ENCODE data around the gene PPP1R15A. TPM values are rescaled to one million over a fixed set of nuclear protein-coding genes. Genes with fewer than 3 reads are reported as not detected.
"Not testable (repeated sequence)": the region's sequence is repeated elsewhere in the genome, so short reads cannot be mapped to it uniquely, and the experiment has no call there.

The PPP1R15A gene
- total and polyA plus RNA-seq, 4 experiments from 2014 or later = 67.0 to 83.3 (median 74.7) TPM

DNA sequence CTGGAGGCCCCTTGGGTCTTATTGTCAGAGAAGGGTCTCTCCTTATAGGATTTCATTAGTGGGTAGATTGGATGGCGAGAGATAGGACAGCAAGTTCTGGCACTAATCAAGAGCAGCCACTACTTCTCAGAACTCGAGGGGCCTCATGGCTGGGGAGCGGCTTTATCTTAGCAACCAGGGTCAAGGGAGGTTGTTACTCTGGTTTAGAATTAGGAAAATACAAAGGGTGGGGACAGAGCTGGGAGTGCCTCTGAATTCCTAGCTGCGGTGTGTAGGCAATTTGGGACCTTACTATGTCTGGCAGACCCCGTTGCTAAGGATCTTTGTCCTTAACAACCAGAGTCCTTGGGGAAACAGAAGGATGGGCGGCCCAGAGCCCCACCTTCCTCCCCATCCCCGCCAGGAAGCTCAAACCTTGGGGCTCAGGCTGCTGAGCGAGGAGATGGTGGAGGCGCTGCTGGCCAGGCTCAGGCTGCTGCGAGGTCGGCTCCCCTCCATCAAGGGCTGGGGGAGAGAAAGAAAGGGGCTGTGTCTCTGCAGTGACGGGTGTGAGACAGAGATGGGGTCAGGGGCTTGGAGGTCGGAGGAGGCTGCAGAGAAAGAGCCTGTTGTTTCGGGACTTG, 5.0 kb upstream of the PPP1R15A start:
- H3K9me3 ChIP-seq (ENCODE audit: control insufficient read depth in 1 of 2, low read length in 2 of 2) = no peaks in the 10 kb centered on the region
- H3K4me3 Mint-ChIP-seq = no peak overlapping the region
- CTCF ChIA-PET (ENCODE audit: partially characterized antibody) = no interaction called here

DNA sequence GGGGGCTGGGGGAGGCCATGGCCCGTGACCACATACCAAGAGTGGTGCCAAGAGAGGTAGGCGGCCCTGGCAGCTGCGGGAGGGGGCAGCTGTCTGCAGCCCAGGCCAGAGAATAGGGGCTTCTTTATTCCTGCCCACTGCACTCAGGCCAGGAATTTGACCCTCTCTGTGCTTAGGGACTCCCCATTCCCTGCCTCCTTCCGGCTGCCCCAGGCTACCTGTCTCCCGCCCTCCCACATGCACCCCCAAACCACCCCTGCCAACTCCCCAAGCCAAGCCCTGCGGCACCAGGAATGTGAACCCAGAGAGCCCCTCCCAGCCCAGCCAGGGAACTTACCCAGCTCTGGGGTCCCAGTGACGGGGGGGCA, 4.5 kb upstream of the PPP1R15A start:
- Mint-ChIP-seq H3K9me3 (peaks cover 0 to 8% (median 0%) of the 10 kb centered on the region in 8 donors), H3K27me3 (peaks cover 4 to 9% of the 10 kb centered on the region in 2 donors), H3K4me3 (no peak overlapping the region), H3K4me1 (peaks cover 1 to 9% (median 2%) of the 10 kb centered on the region in 4 donors), H3K27ac (peak overlapping the region in 1 of 7 donors; percentile 8), H3K36me3 (peaks cover 0 to 7% of the 10 kb centered on the region in 2 donors)
- ChIA-PET POLR2A (ENCODE audit: partially characterized antibody) (no interaction called here), CTCF (ENCODE audit: partially characterized antibody) (no interaction called here)
- H3K27me3 ChIP-seq (ENCODE audit: insufficient read depth, low read length) = no peaks in the 10 kb centered on the region
- H3K4me1 ChIP-seq (ENCODE audit: insufficient read depth, low read length) = no peaks in the 10 kb centered on the region
- H3K27ac ChIP-seq (ENCODE audit: low read depth, low read length) = no peak overlapping the region
- intact Hi-C loops (cut with micrococcal nuclease) = no loop called here
- no peaks in the 10 kb centered on the region for H3K36me3 ChIP-seq (ENCODE audit: insufficient read depth, low read length)
- DNase-seq = no peak
- H3K4me3 ChIP-seq (ENCODE audit: low read length in 2 of 2) = no peak overlapping the region
- H3K9me3 ChIP-seq (ENCODE audit: control insufficient read depth in 1 of 2, low read length in 2 of 2) = no peaks in the 10 kb centered on the region

More for the DNA sequence above, 5.0 kb upstream of the PPP1R15A start:
- H3K4me1 ChIP-seq (ENCODE audit: insufficient read depth, low read length) = no peaks in the 10 kb centered on the region
- Mint-ChIP-seq H3K9me3 (peaks cover 0 to 3% (median 0%) of the 10 kb centered on the region in 8 donors), H3K36me3 (peaks cover 0 to 2% of the 10 kb centered on the region in 2 donors), H3K4me1 (peaks cover 0 to 4% (median 2%) of the 10 kb centered on the region in 4 donors), H3K27ac (peak overlapping the region in 2 of 7 donors; percentile 24 to 42), H3K27me3 (peaks cover 4 to 7% of the 10 kb centered on the region in 2 donors)
- H3K27ac ChIP-seq (ENCODE audit: low read depth, low read length) = no peak overlapping the region
- no peak for DNase-seq
- H3K36me3 ChIP-seq (ENCODE audit: insufficient read depth, low read length) = no peaks in the 10 kb centered on the region
- H3K4me3 ChIP-seq (ENCODE audit: low read length in 2 of 2) = no peak overlapping the region
- intact Hi-C loops (cut with micrococcal nuclease) = no loop called here
- no peaks in the 10 kb centered on the region for H3K27me3 ChIP-seq (ENCODE audit: insufficient read depth, low read length)
- POLR2A ChIA-PET (ENCODE audit: partially characterized antibody) = no interaction called here

DNA sequence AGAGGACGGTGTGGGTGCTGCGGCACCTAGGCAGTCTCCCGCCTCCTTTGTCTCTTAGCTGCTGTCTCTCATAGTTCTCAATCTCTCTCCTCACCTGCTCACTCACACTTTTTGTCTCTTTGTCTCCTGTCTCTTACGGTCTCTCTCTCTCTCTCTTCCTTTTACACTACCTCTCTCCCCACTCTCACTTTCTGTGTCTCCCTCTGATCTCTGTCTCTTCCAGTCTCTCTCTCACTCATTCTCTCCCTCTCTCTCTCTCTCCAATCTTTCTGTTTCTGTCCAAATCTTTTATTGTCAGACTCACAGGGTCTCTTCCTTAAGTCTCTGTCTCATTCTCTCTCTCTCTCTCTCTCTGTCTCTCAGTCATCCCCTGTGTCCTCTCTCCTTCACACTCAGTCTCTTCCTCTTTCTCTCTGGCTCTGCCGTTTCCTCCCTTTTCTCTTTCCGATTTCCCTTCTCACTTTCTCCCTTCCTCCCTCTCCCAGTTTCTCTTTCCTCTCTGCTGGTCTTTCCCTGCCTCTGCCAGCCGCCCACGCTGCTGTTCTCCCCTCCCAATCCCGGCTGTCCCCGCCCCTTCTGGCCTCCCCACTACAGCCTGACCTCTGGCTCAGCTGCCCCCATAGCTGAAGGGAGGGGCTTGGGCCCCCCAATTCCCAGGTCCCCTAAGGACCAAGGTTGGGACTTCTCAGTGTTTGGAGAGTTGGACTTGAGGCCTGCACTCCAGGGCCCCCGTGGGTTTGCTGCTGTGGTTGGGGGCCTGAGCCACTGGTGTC, 3.9 kb upstream of the PPP1R15A start, which contains the start of gene PLEKHA4:
Gene PLEKHA4 (minus strand): TSS at position 504 of the 773 bp plus-strand sequence. CDS start 997 bp downstream, outside the sequence.
- Mint-ChIP-seq H3K27ac (peak within 1 kb of the TSS in 3 of 7 donors; percentile 8 to 78 (median 22)), H3K4me3 (no peak within 1 kb of the TSS), H3K4me1 (peaks cover 3 to 15% (median 7%) of the 10 kb centered on the region in 4 donors), H3K36me3 (peaks cover 5 to 13% of the 10 kb centered on the region in 2 donors), H3K9me3 (peaks cover 0 to 8% (median 0%) of the 10 kb centered on the region in 8 donors), H3K27me3 (peaks cover 4 to 9% of the 10 kb centered on the region in 2 donors)
- DNase-seq = no peak
- Histone ChIP-seq H3K36me3 (ENCODE audit: insufficient read depth, low read length) (no peaks in the 10 kb centered on the region), H3K9me3 (ENCODE audit: control insufficient read depth in 1 of 2, low read length in 2 of 2) (no peaks in the 10 kb centered on the region), H3K4me1 (ENCODE audit: insufficient read depth, low read length) (peaks cover 2% of the 10 kb centered on the region), H3K27me3 (ENCODE audit: insufficient read depth, low read length) (no peaks in the 10 kb centered on the region), H3K4me3 (ENCODE audit: low read length in 2 of 2) (no peak within 1 kb of the TSS), H3K27ac (ENCODE audit: low read depth, low read length) (no peak within 1 kb of the TSS)
- POLR2A ChIA-PET (ENCODE audit: partially characterized antibody) = no interaction called here
- intact Hi-C loops (cut with micrococcal nuclease) = no loop called here
- CTCF ChIA-PET (ENCODE audit: partially characterized antibody) = no interaction called here

DNA sequence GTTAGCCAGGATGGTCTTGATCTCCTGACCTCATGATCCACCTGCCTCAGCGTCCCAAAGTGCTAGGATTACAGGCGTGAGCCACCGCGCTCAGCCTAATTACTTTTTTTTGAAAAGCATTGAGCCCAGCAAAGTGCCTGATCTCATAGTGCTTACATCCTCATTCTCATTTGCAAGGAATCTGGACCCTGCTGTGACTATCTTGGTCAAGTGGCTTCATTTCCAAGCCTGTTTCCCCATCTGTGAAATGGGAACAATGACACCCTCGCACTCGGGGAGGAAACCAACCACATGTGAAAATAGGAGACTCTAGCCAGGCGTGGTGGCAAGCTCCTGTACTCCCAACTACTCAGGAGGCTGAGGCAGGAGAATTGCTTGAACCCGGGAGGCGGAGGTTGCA, 2.2 kb upstream of the PPP1R15A start:
- peaks cover 4 to 9% of the 10 kb centered on the region in 2 donors for H3K27me3 Mint-ChIP-seq
- ChIA-PET POLR2A (ENCODE audit: partially characterized antibody) (no interaction called here), CTCF (ENCODE audit: partially characterized antibody) (interaction anchor here (0.7 to 0.8 kb wide), 2 partner anchors 15 to 28 kb away, joined by 3 read pairs; no protein-coding TSS in a partner anchor)
- peaks cover 8% of the 10 kb centered on the region for H3K36me3 ChIP-seq (ENCODE audit: insufficient read depth, low read length)
- peak overlapping the region in 1 of 7 donors; percentile 40 for H3K27ac Mint-ChIP-seq
- no peak overlapping the region for H3K4me3 ChIP-seq (ENCODE audit: low read length in 2 of 2)
- peaks cover 21 to 28% of the 10 kb centered on the region in 2 donors for H3K36me3 Mint-ChIP-seq
- peaks cover 18 to 33% (median 22%) of the 10 kb centered on the region in 4 donors for H3K4me1 Mint-ChIP-seq
- intact Hi-C loops (cut with micrococcal nuclease) = no loop called here
- H3K4me3 Mint-ChIP-seq = no peak overlapping the region
- no peak for DNase-seq
- no peaks in the 10 kb centered on the region for H3K9me3 ChIP-seq (ENCODE audit: control insufficient read depth in 1 of 2, low read length in 2 of 2)
- no peaks in the 10 kb centered on the region for H3K27me3 ChIP-seq (ENCODE audit: insufficient read depth, low read length)
- H3K9me3 Mint-ChIP-seq = peaks cover 0 to 10% (median 0%) of the 10 kb centered on the region in 8 donors
- H3K27ac ChIP-seq (ENCODE audit: low read depth, low read length) = no peak overlapping the region
- peaks cover 20% of the 10 kb centered on the region for H3K4me1 ChIP-seq (ENCODE audit: insufficient read depth, low read length)

DNA sequence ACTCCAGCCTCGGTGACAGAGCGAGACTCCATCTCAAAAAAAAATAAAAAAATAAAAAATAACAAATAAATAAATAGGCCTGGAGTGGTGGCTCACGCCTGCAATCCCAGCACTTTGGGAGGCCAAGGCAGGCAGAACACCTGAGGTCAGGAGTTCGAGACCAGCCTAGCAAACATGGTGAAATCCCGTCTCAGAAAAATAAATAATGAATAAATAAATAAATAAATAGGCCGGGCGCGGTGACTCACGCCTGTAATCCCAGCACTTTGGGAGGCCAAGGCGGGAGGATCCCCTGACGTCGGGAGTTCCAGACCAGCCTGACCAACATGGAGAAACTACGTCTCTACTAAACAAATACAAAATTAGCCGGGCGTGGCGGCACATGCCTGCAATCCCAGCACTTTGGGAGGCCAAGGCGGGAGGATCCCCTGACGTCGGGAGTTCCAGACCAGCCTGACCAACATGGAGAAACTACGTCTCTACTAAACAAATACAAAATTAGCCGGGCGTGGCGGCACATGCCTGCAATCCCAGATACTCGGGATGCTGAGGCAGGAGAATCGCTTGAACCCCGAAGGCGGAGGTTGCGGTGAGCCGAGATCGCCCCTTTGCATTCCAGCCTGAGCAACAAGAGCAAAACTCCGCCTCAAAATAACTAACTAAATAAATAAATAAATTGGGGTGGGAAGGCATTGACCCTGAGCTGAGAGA, 595 bp upstream of the PPP1R15A start:
- H3K27me3 ChIP-seq (ENCODE audit: insufficient read depth, low read length); H3K36me3 ChIP-seq (ENCODE audit: insufficient read depth, low read length); H3K9me3 ChIP-seq (ENCODE audit: control insufficient read depth in 1 of 2, low read length in 2 of 2); DNase-seq; H3K27me3 Mint-ChIP-seq: not testable (repeated sequence)
- POLR2A ChIA-PET (ENCODE audit: partially characterized antibody) = interaction anchor here (0.6 to 6.6 kb wide), 21 partner anchors 9 to 942 kb away, joined by 3 to 134 read pairs (median 7); partner anchors contain the start of genes BAX, BCAT2, CA11 and DHDH
- H3K27ac ChIP-seq (ENCODE audit: low read depth, low read length) = peak overlapping the region; percentile 100
- Mint-ChIP-seq H3K9me3 (peaks cover 0 to 10% (median 0%) of the 10 kb centered on the region in 8 donors), H3K36me3 (peaks cover 30 to 41% of the 10 kb centered on the region in 2 donors), H3K27ac (peak overlapping the region; percentile 99 to 100 (median 100)), H3K4me1 (peaks cover 27 to 48% (median 34%) of the 10 kb centered on the region in 4 donors), H3K4me3 (peak overlapping the region; percentile 95 to 100 (median 99))
- H3K4me1 ChIP-seq (ENCODE audit: insufficient read depth, low read length) = peaks cover 34% of the 10 kb centered on the region
- CTCF ChIA-PET (ENCODE audit: partially characterized antibody) = interaction anchor here (1.8 to 1.9 kb wide), 2 partner anchors 27 to 122 kb away, joined by 4 to 5 read pairs; partner anchors contain the start of gene RUVBL2
- H3K4me3 ChIP-seq (ENCODE audit: low read length in 2 of 2) = peak overlapping the region in 1 of 2 donors; percentile 99
- intact Hi-C loops (cut with micrococcal nuclease) = loop anchor here (1.0 to 2.0 kb wide), 3 partner anchors 12 to 805 kb away; partner anchors contain the start of genes GYS1, PRMT1 and RUVBL2

DNA sequence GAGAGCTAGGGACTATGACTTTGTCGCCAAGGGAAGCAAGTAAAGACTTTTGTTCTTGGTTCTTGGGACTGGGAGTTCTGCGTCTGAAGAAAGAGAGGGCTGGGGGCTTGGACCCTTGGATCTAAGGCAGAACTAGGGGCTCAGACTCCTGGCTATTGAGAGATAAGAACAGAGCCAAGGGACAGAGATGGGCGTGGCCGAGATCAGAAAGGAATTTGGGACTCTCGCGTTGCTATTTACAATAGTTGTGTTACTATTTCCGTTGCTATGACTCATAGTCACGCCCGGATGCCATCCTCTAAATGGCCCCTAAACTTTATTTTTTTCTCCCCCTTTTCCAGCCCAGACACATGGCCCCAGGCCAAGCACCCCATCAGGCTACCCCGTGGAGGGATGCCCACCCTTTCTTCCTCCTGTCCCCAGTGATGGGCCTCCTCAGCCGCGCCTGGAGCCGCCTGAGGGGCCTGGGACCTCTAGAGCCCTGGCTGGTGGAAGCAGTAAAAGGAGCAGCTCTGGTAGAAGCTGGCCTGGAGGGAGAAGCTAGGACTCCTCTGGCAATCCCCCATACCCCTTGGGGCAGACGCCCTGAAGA, 759 bp downstream of the PPP1R15A start:
- H3K4me1 ChIP-seq (ENCODE audit: insufficient read depth, low read length) = peaks cover 34% of the 10 kb centered on the region
- Mint-ChIP-seq H3K9me3 (peaks cover 0 to 10% (median 0%) of the 10 kb centered on the region in 8 donors), H3K36me3 (peaks cover 33 to 50% of the 10 kb centered on the region in 2 donors), H3K4me3 (peak overlapping the region; percentile 95 to 100 (median 99)), H3K4me1 (peaks cover 27 to 52% (median 35%) of the 10 kb centered on the region in 4 donors), H3K27ac (peak overlapping the region; percentile 99 to 100 (median 100)), H3K27me3 (peaks cover 0 to 6% of the 10 kb centered on the region in 2 donors)
- H3K27ac ChIP-seq (ENCODE audit: low read depth, low read length) = peak overlapping the region; percentile 100
- intact Hi-C loops (cut with micrococcal nuclease) = loop anchor here (1.0 to 2.0 kb wide), 3 partner anchors 14 to 804 kb away; partner anchors contain the start of genes GYS1, PRMT1 and RUVBL2
- H3K9me3 ChIP-seq (ENCODE audit: control insufficient read depth in 1 of 2, low read length in 2 of 2) = no peaks in the 10 kb centered on the region
- H3K27me3 ChIP-seq (ENCODE audit: insufficient read depth, low read length) = no peaks in the 10 kb centered on the region
- ChIA-PET CTCF (ENCODE audit: partially characterized antibody) (interaction anchor here (1.8 to 1.9 kb wide), 2 partner anchors 29 to 121 kb away, joined by 4 to 5 read pairs; partner anchors contain the start of gene RUVBL2), POLR2A (ENCODE audit: partially characterized antibody) (interaction anchor here (0.6 to 6.6 kb wide), 19 partner anchors 8 to 939 kb away, joined by 3 to 134 read pairs (median 8); partner anchors contain the start of genes BAX, BCAT2, CA11 and DHDH)
- peaks cover 8% of the 10 kb centered on the region for H3K36me3 ChIP-seq (ENCODE audit: insufficient read depth, low read length)
- peak; percentile 85 to 93 (median 89) for DNase-seq
- peak overlapping the region; percentile 52 to 99 for H3K4me3 ChIP-seq (ENCODE audit: low read length in 2 of 2)
